ENCODE measurements around the gene ZGPAT.
"Not testable (repeated sequence)": the region's sequence is repeated elsewhere in the genome, so short reads cannot be mapped to it uniquely, and the experiment has no call there.

ZGPAT gene

GRCh38 chr20:63766695-63767426 is 59.0 kb downstream of the ZGPAT start:
- no peak for DNase-seq

DNA sequence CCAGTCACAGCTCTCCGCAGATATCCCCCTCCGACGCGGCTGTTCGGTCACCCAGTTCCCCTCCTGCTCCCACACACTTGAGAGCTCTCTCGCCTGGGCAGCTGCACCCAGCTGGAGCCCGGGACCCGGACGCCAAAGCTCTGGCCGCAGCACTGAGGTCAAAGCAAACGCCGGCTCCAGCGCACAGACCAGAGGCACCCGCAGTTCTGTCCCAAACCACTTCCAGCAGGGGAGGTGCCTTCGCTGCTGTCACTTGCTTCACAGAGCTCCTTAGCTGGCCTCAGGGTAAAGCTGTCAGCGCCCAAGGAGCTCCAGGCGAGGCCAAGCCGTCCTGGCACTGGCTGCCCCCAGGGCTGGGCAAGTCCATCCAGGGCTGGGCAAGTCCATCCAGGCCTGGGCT is 59.6 kb downstream of the ZGPAT start:
- DNase-seq = no peak

- no peak for DNase-seq
Measured at GRCh38 chr20:63767886-63768285, 60.0 kb downstream of the ZGPAT start.

- DNase-seq = no peak
Measured at GRCh38 chr20:63768591-63769515, 61.0 kb downstream of the ZGPAT start.

DNA sequence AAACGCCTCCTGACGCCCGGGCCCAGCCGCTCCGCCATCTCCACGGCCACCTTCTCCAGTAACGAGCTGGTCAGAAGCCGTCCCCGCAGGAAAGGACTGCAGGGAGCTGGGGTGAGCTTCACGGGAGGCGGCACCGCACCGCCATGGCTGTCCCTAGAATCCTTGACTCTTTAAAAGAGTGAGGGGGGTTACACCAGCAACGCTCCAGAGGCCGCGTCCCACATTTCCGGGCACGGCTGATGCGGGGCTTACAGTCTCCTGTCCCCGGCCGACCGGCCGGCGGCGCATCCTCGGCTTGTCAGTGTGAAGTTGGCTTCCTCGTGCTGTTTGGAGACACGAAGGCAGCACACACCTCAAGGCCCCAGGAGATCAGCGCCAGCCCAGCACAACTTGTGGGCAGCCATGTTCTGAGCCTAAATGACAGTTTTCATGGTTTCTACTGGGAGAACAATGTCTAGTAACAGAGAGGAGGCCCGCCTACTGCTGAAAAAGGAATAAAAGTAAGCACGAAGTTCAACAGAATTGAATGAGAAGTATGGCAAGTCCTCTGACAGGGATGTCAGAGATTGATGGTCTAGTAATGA is 62.1 kb downstream of the ZGPAT start:
- no peak for DNase-seq

- DNase-seq = no peak
Measured at GRCh38 chr20:63771046-63771707, 63.3 kb downstream of the ZGPAT start.

GRCh38 chr20:63772781-63773518 is 65.1 kb downstream of the ZGPAT start:
- DNase-seq = no peak

DNA sequence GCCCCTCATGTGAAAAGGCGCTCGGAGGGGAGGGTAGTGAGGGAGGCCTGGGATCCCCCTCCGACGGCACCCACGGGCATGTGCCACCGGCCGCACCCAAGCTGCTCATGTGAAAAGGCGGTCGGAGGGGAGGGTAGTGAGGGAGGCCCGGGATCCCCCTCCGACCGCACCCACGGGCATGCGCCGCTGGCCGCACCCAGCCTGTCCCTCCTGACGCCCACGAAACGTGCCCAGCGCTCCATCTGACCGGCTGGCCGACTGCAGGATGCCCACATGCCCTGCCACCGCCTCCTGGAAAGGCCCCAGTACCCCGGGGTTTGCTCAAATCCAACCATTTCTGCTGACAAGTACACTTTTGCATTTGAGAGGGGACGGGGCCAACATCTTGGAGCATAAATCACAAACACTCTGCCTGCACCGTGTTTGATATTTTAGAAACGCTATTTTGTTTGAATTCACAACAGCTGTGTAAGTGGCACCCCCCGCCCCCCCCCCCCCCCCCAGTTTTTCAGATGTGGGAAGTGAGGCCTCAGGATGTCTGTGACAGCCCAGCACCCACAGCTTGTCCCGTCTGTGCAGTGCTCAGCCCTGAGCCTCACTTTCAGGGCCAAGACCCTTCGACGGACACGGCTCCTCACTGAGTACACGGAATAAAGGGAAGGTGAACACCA is 65.9 kb downstream of the ZGPAT start:
- no peak for DNase-seq

DNA sequence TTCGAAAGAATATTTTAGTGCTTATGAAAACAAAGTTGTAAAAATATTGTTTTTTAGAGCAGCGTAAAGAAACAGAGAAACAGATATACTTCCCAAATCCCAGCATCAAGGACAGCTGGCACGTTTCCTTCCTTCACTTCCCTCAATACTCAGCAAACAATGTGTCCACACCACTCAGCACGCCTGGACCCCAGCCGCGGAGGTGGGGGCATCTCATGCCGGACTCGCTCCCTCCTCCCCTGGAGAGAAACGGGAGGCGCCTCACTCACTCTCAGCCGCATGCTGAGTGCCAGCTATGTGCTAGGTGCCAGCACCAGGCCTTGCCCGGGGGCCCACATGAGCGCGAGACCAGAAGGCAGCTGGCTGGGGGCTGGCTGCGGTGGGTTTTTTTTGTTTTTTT is 66.5 kb downstream of the ZGPAT start:
- DNase-seq = no peak

DNA sequence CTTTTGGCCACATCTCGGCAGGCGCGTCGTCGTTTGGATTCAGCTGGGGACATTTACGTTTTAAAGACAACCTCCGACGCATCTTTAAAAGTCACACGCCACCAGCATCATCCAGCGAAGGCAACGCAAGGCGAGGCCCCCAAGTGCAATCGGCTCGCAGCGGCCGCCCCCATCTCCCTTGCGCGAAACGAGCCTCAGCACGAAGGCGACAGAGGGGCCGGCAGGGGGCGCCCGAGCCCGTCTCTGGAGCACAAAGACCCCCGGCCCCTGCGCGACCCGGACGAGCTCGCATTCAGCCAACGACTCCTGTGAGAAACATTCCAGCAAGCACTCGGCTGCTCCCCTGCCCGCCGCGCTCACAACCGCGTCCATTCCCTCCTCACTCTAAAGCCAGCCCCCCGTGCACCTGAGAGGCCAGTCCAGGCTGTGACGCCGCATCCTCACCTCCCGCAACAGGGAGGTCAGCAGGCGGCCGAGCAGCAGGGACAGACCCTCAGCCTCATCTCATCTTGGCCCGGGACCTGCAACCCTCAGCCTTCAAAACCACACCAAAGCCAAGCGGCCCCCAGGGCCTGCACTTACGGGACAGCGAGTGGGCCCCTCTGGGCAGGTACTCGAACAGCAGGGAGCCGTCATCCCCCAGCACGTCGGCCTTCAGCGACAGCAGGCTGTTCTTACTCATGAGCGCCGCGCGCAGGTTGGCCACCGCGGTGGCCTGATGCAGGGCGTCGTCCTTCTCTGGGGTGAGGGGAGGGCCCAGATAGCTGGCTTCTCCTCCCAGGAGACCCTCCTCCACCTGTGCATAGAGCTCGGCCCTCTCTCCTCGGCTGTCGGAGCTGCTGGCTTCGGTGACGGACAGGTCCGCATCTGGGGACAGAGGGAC is 67.5 kb downstream of the ZGPAT start:
- no peak for DNase-seq

DNA sequence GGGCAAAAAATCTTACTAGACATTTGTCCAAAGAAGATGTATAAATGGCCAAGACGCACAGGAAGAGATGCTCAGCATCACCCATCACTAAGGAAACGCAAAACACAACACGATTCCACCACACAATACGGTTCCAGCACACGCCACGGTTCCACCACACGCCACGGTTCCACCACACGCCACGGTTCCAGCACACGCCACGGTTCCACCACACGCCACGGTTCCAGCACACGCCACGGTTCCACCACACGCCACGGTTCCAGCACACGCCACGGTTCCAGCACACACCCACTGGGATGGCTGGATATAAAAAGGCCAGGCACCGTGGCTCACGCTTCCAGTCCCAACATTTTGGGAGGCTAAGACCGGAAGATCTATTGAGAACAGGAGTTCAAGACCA is 69.0 kb downstream of the ZGPAT start:
- not testable (repeated sequence) for DNase-seq

GRCh38 chr20:63777614-63778013 is 69.8 kb downstream of the ZGPAT start:
- DNase-seq = no peak

DNA sequence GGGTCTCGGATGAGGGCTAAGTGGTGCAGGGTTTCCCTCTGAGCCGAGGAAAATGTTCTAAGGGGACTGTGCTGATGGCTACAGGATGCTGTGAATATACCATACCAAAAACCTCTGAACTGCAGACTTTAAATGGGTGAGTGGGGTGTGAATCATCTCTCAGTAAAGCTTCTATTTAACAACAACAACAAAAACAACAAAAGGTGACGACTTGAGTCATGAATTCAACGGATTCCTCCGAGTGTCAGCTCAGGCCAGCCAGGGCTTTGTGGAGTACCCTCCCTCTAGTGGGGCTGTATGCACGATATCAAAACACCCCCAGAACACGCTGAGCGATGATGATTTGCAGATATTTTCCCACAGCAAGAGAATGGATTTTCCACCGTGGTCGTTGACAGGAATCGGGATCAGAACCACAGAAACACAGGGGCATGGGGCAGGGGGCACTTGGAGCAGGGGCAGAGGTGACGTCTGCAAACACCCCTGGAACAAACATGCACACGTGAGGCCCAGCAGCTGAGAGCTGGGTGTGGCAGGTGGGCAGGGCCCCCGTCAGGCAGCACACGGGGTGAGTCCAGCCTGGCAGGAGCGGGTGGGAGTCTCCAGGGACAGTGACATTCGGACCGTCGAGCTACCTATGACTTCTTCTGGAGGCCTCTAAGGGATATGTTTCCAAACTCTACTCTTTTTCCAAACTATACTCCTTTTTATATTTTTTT is 70.4 kb downstream of the ZGPAT start:
- DNase-seq = no peak

DNA sequence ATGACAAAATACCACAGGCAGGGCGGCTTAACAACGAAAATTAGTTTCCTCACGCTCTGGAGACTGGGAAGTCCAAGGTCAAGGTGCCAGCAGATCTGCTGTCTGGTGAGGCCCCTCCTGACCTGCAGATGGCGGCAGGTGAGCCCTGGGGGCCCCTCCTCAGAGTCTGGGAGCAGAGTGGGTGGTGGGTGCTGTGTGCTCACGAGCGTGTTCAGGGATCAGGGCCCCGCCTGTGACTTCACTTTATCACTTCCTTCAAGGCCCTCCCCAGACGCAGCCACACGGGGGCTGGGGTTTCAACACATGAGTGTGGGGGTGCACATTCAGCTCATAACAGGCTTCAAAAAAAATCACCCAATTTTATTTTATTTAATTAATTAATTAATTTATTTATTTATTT is 71.0 kb downstream of the ZGPAT start:
- DNase-seq = no peak

DNA sequence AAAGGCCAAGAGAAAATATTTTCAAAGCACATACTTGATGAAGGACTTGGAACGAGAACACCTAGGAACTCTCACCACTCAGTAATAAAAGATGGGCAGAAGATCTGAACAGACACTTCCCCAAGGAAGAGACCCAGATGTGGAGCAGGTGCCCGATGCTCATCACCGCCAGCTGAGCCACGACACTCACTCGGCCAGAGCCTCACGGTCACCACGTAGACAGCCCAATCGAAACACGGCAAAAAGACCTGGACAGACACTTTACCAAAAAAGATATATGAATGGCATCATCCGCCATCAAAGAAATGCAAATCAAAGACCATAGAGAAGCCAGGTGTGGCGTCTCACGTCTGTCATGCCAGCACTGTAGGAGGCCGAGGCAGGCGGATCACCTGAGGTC is 73.3 kb downstream of the ZGPAT start:
- no peak for DNase-seq

DNA sequence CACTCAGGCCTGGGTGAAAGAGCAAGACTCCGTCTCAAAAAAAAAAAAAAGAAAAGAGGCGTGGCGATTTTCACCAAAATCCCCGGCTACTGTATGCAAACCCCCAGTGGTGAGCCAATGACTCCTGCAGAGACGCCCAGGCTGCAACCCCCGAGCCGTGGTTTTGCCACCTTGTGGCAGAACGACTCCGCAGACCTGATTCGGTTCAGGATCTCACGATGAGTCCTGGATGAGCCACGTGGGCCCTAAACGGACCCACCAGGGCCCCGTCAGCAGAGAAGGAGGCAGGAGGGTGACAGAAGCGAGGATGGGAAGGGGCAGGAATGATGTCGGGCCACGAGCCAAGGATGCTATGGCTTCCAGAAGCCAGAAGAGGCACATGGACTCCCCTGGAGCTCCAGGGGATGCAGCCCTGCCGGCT is 74.2 kb downstream of the ZGPAT start:
- DNase-seq = no peak

- no peak for DNase-seq
Measured at GRCh38 chr20:63782521-63782971, 74.7 kb downstream of the ZGPAT start.

- no peak for DNase-seq
Measured at GRCh38 chr20:63783970-63784369, 76.1 kb downstream of the ZGPAT start.

DNA sequence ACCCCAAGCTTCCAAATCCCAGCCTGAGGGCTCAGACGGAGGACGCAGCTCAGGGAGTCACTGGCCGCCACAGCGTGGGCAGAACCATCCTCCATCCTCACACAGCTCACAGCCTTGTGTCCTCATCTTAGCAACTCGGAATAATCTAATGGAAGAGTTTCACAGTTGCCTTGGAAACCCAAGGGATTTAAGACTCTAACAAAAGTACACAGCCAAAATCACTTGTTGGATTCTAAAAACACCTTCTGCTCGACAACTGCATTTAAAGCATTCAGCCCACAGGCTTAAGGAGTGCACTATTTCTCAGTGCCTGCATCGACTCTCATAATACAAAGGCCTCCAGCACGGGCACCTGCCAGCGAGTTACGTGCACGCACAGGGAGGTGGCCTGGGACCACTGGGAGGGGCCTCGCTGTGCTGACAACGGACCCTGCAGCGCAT is 77.9 kb downstream of the ZGPAT start:
- DNase-seq = no peak

Measured in activated CD4-positive, CD25-positive, alpha-beta regulatory T cell treated with anti-CD3 and anti-CD28 coated beads, Interleukin-2, amount 50 U/mL, for 72 hours (primary cell).